HepG2 (cell line): Measurements from ENCODE around the gene FRMD4A.

Experiments
- EP300 ChIP-seq, 3 experiments: sonication (generic) in 1 of 3; formaldehyde crosslinking in 1 of 3; IDR thresholded peaks; 2 replicates each; pipeline versions ENCODE4 v1.5.1 to v1.6.1; 2011 to 2020; ENCODE audit warnings: low read depth in 2 of 3, low read length in 2 of 3, borderline replicate concordance in 1 of 3, improper control_type of control experiment in 1 of 3, mild to moderate bottlenecking in 1 of 3, missing genetic modification reagents in 1 of 3, moderate library complexity in 1 of 3
- ZFP1 ChIP-seq: IDR thresholded peaks from 2 replicates; pipeline ENCODE4 v1.6.1; 2016
- ZNF354B ChIP-seq: sonication (generic); formaldehyde crosslinking; IDR thresholded peaks from 2 replicates; pipeline ENCODE4 v1.8.0; 2022; ENCODE audit warnings: mild to moderate bottlenecking, missing genetic modification reagents
- TF ChIP-seq, protein P1 (sequence below), 2 experiments: IDR thresholded peaks; 2 replicates each; pipeline ENCODE4 v1.6.1; 2011 to 2012; ENCODE audit warnings: low read length in 2 of 2, borderline replicate concordance in 1 of 2, low read depth in 1 of 2, mild to moderate bottlenecking in 1 of 2, moderate library complexity in 1 of 2
- TF ChIP-seq, protein P2 (sequence below): sonication (generic); formaldehyde crosslinking; IDR thresholded peaks from 2 replicates; pipeline ENCODE4 v1.4.0; 2020; ENCODE audit warnings: missing genetic modification reagents, mild to moderate bottlenecking, borderline replicate concordance

DNA sequence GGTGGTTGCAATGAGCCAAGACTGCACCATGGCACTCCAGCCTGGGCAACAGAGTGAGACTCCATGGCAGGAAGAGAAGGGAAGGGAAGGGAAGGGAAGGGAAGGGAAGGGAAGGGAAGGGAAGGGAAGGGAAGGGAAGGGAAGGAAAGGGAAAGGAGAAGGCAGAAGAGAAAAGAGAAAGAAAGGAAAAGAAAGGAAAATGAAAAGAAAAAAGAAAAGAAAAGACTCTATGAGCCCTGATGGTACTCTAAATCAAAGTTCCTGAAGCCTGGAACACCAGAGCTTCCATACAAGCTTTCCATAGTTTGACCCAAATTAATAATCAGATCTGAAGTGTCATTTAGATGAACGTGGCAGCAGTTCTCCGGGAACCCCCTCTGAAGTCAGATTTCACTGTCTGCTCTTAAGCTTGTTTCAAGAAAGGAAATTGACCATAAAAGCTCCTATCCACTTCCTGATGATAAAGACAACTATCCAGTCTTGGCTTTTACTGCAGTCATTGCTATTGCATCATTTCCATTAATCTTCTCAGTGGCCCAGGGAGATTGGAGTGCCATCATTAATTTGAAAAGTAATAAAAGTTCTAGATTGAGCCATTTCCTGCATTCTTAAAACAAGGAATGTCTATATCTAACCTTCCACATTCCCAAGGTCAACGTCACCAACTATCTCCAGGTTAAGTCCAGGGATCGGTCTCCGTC is 44.2 kb upstream of the FRMD4A start:
- TF ChIP-seq ZNF354B (CRISPR knock-in tag): no peak
- no peak for TF ChIP-seq ZFP1 (CRISPR knock-in tag)
- no peak for TF ChIP-seq EP300 (IDR thresholded peaks at IDR 0.05; ENCODE audit: low read depth in 2 of 2, low read length in 2 of 2)
- no peak for TF ChIP-seq EP300 (CRISPR knock-in tag; IDR thresholded peaks at IDR 0.05; ENCODE audit: borderline replicate concordance)
- TF ChIP-seq, protein P1, sequence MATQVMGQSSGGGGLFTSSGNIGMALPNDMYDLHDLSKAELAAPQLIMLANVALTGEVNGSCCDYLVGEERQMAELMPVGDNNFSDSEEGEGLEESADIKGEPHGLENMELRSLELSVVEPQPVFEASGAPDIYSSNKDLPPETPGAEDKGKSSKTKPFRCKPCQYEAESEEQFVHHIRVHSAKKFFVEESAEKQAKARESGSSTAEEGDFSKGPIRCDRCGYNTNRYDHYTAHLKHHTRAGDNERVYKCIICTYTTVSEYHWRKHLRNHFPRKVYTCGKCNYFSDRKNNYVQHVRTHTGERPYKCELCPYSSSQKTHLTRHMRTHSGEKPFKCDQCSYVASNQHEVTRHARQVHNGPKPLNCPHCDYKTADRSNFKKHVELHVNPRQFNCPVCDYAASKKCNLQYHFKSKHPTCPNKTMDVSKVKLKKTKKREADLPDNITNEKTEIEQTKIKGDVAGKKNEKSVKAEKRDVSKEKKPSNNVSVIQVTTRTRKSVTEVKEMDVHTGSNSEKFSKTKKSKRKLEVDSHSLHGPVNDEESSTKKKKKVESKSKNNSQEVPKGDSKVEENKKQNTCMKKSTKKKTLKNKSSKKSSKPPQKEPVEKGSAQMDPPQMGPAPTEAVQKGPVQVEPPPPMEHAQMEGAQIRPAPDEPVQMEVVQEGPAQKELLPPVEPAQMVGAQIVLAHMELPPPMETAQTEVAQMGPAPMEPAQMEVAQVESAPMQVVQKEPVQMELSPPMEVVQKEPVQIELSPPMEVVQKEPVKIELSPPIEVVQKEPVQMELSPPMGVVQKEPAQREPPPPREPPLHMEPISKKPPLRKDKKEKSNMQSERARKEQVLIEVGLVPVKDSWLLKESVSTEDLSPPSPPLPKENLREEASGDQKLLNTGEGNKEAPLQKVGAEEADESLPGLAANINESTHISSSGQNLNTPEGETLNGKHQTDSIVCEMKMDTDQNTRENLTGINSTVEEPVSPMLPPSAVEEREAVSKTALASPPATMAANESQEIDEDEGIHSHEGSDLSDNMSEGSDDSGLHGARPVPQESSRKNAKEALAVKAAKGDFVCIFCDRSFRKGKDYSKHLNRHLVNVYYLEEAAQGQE (IDR thresholded peaks at IDR 0.05; ENCODE audit: borderline replicate concordance in 1 of 2, low read depth in 1 of 2, low read length in 2 of 2): no peak
- TF ChIP-seq, protein P2, sequence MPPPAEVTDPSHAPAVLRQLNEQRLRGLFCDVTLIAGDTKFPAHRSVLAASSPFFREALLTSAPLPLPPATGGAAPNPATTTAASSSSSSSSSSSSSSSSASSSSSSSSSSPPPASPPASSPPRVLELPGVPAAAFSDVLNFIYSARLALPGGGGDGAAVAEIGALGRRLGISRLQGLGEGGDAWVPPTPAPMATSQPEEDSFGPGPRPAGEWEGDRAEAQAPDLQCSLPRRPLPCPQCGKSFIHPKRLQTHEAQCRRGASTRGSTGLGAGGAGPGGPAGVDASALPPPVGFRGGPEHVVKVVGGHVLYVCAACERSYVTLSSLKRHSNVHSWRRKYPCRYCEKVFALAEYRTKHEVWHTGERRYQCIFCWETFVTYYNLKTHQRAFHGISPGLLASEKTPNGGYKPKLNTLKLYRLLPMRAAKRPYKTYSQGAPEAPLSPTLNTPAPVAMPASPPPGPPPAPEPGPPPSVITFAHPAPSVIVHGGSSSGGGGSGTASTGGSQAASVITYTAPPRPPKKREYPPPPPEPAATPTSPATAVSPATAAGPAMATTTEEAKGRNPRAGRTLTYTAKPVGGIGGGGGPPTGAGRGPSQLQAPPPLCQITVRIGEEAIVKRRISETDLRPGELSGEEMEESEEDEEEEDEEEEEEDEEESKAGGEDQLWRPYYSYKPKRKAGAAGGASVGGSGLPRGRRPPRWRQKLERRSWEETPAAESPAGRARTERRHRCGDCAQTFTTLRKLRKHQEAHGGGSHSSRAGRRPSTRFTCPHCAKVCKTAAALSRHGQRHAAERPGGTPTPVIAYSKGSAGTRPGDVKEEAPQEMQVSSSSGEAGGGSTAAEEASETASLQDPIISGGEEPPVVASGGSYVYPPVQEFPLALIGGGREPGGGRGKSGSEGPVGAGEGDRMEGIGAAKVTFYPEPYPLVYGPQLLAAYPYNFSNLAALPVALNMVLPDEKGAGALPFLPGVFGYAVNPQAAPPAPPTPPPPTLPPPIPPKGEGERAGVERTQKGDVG: no peak
